Measurements from ENCODE around the gene PEX16. TPM values are rescaled to one million over a fixed set of nuclear protein-coding genes. Genes with fewer than 3 reads are reported as not detected.

Gene PEX16
- total and polyA plus RNA-seq, 9 of the 15 experiments (the other 6 are each of a cell fraction or from before 2014, with no cell fraction given), result 1.5 to 43.9 (median 14.6) TPM

DNA sequence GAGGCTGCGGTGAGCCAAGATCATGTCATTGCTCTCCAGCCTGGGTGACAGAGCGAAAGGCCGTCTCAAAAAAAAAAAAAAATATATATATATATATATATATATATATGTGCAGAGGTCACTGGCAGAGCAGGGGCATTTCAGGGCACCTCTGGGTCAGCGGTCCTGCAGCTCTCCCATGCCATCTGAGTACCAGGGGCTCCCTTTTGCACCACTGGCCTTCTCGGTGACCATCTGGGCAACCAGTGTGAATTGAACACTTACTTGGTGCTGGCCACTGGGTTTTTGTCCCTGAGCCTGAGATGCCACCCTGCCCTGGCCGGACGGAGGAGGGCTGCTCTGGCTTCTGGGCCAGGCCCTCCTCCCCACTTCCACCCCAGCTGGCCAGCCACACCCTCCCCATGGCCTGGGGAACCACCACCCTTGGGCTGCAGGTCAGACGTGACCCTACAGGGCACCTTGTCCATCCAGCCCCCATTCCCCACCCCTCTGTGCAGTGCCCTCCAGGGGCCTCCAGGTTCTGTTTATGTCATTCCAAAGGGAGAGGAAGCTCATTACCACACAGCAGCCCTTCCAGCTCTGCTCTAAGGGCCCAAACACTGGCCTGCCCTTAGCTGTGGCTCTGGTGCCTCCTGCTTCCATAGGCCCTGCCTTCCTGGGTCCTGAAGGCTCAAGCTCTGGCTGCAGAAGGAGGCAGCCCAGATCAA, 22.0 kb downstream of the PEX16 start:
- no TSS peak for BruUV-seq (replicated peaks)
- Histone ChIP-seq H2AFZ (ENCODE audit: low read depth, low read length) (no peak overlapping the region), H3K4me3 (no peak overlapping the region), H3K79me2 (ENCODE audit: control insufficient read depth, insufficient read depth, low read length) (no peaks in the 10 kb centered on the region), H3K9me3 (replicated peaks; ENCODE audit: control insufficient read depth, insufficient read depth, low read depth, low read length) (no peaks in the 10 kb centered on the region), H3K9me1 (ENCODE audit: control insufficient read depth, insufficient read depth, low read length) (no peaks in the 10 kb centered on the region), H3K27me3 (ENCODE audit: control insufficient read depth in 2 of 2, insufficient read depth in 2 of 2, low read length in 2 of 2) (no peaks in the 10 kb centered on the region; a peak in 2 of 5 replicates), H4K20me1 (replicated peaks; ENCODE audit: control insufficient read depth, insufficient read depth, low read length) (0 out of 2 replicates have a peak, but pooled peaks cover 9% of the 10 kb centered on the region), H3K27ac (ENCODE audit: extremely low read depth, low read depth, low read length) (no peak overlapping the region), H3K4me1 (replicated peaks in 1 of 2; ENCODE audit: control insufficient read depth in 2 of 2, insufficient read depth in 2 of 2, low read length in 2 of 2) (peaks cover 6 to 31% of the 10 kb centered on the region in 2 experiments; a peak in 4 of 5 replicates), H3K4me2 (ENCODE audit: insufficient read depth, low read length) (no peak overlapping the region), H3K36me3 (ENCODE audit: control insufficient read depth, insufficient read depth, low read length) (no peaks in the 10 kb centered on the region), H3K9ac (ENCODE audit: insufficient read depth in 1 of 2, low read depth in 2 of 2, low read length in 2 of 2) (0 out of 4 replicates have a peak overlapping the region, but pooled peaks of 1 of the 2 experiments have one; percentile 46)
- in situ Hi-C loops (cut with MboI) (no loop called here), intact Hi-C loops (cut with micrococcal nuclease) (no loop called here)
- 40% methylated on average over 5 of the region's 8 CpGs for WGBS (ENCODE audit: insufficient coverage, low coverage, missing lambda C conversion rate)
- ATAC-seq (no peak), DNase-seq (ENCODE audit: extremely low read depth in 1 of 4, low spot score in 3 of 4) (no peak), FAIRE-seq (no peak)
- POLR2A ChIA-PET, result interaction anchor here (0.6 to 1.2 kb wide), 3 partner anchors 100 to 287 kb away, joined by 3 to 4 read pairs (median 3); no protein-coding TSS in a partner anchor
- CTCF ChIA-PET (ENCODE audit: low intra/inter-chr PET ratio), result no interaction called here
- TF ChIP-seq IRF1 (CRISPR knock-in tag; IDR thresholded peaks at IDR 0.05; ENCODE audit: borderline replicate concordance) (no peak), ZBTB40 (IDR thresholded peaks at IDR 0.05) (no peak), ZBTB40 (CRISPR knock-in tag; IDR thresholded peaks at IDR 0.05) (no peak), E2F1 (CRISPR knock-in tag; IDR thresholded peaks at IDR 0.05) (no peak), MEF2D (tag; conservative IDR thresholded peaks at IDR 0.05; ENCODE audit: low read depth) (no peak), SMARCE1 (IDR thresholded peaks at IDR 0.05) (no peak)

Measured in K562 (cell line).